ENCODE measurements around the gene ADAMTS3.

DNA sequence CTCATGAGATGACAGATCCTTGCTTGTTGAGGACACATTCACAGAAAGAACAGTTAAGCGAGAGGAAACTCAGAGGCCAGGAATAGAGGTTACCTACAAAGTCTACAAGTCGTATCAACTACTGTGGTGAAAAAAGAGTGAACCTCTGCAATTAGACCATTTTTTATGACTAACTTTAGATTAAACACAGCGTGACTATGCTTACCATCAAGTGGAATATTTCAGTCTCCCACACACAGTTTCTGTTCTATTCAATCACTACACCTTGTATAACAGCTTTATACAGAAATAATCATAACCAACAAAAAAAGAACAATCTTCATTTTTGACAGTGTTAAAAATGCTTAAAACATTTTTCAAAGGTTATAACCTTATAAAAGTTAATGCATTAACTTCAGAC lies 46.6 kb downstream of the ADAMTS3 start:
- TF ChIP-seq, protein P1, sequence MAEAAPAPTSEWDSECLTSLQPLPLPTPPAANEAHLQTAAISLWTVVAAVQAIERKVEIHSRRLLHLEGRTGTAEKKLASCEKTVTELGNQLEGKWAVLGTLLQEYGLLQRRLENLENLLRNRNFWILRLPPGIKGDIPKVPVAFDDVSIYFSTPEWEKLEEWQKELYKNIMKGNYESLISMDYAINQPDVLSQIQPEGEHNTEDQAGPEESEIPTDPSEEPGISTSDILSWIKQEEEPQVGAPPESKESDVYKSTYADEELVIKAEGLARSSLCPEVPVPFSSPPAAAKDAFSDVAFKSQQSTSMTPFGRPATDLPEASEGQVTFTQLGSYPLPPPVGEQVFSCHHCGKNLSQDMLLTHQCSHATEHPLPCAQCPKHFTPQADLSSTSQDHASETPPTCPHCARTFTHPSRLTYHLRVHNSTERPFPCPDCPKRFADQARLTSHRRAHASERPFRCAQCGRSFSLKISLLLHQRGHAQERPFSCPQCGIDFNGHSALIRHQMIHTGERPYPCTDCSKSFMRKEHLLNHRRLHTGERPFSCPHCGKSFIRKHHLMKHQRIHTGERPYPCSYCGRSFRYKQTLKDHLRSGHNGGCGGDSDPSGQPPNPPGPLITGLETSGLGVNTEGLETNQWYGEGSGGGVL (tag by site-specific recombination; IDR thresholded peaks at IDR 0.05): no peak
- TF ChIP-seq ZNF302 (tag by site-specific recombination; IDR thresholded peaks at IDR 0.05; ENCODE audit: low read depth): no peak
- TF ChIP-seq, protein P2, sequence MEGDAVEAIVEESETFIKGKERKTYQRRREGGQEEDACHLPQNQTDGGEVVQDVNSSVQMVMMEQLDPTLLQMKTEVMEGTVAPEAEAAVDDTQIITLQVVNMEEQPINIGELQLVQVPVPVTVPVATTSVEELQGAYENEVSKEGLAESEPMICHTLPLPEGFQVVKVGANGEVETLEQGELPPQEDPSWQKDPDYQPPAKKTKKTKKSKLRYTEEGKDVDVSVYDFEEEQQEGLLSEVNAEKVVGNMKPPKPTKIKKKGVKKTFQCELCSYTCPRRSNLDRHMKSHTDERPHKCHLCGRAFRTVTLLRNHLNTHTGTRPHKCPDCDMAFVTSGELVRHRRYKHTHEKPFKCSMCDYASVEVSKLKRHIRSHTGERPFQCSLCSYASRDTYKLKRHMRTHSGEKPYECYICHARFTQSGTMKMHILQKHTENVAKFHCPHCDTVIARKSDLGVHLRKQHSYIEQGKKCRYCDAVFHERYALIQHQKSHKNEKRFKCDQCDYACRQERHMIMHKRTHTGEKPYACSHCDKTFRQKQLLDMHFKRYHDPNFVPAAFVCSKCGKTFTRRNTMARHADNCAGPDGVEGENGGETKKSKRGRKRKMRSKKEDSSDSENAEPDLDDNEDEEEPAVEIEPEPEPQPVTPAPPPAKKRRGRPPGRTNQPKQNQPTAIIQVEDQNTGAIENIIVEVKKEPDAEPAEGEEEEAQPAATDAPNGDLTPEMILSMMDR (tag by site-specific recombination; IDR thresholded peaks at IDR 0.05): no peak
- TF ChIP-seq, protein P3, sequence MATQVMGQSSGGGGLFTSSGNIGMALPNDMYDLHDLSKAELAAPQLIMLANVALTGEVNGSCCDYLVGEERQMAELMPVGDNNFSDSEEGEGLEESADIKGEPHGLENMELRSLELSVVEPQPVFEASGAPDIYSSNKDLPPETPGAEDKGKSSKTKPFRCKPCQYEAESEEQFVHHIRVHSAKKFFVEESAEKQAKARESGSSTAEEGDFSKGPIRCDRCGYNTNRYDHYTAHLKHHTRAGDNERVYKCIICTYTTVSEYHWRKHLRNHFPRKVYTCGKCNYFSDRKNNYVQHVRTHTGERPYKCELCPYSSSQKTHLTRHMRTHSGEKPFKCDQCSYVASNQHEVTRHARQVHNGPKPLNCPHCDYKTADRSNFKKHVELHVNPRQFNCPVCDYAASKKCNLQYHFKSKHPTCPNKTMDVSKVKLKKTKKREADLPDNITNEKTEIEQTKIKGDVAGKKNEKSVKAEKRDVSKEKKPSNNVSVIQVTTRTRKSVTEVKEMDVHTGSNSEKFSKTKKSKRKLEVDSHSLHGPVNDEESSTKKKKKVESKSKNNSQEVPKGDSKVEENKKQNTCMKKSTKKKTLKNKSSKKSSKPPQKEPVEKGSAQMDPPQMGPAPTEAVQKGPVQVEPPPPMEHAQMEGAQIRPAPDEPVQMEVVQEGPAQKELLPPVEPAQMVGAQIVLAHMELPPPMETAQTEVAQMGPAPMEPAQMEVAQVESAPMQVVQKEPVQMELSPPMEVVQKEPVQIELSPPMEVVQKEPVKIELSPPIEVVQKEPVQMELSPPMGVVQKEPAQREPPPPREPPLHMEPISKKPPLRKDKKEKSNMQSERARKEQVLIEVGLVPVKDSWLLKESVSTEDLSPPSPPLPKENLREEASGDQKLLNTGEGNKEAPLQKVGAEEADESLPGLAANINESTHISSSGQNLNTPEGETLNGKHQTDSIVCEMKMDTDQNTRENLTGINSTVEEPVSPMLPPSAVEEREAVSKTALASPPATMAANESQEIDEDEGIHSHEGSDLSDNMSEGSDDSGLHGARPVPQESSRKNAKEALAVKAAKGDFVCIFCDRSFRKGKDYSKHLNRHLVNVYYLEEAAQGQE (tag by site-specific recombination; IDR thresholded peaks at IDR 0.05): no peak
- no peak for TF ChIP-seq BCL11A (tag by site-specific recombination; IDR thresholded peaks at IDR 0.05; ENCODE audit: low read depth)
- no peak for TF ChIP-seq ZNF776 (tag by site-specific recombination; IDR thresholded peaks at IDR 0.05; ENCODE audit: borderline replicate concordance)
- TF ChIP-seq ZSCAN30 (tag by site-specific recombination; IDR thresholded peaks at IDR 0.05): no peak
- TF ChIP-seq ZNF155 (tag by site-specific recombination; IDR thresholded peaks at IDR 0.05): no peak
- TF ChIP-seq ZBTB1 (tag by site-specific recombination; IDR thresholded peaks at IDR 0.05): no peak
- TF ChIP-seq ZBTB21 (tag by site-specific recombination; IDR thresholded peaks at IDR 0.05): no peak

Data from HEK293 (cell line).